HG02571 (cell line): ENCODE data around the gene TSC22D1.
"Not testable (repeated sequence)": the region's sequence is repeated elsewhere in the genome, so short reads cannot be mapped to it uniquely, and the experiment has no call there.

ENCODE experiments used
- ATAC-seq: cut with Tn5 transposase; IDR thresholded peaks from one replicate; pipeline ENCODE4 v1.9.1; 2021; ENCODE audit warnings: mild to moderate bottlenecking, moderate library complexity; ENCODE audit not compliant: unreplicated experiment

TSC22D1 gene

GRCh38 chr13:44507639-44508038, 68.5 kb downstream of the TSC22D1 start:
- no peak for ATAC-seq

GRCh38 chr13:44506719-44507118, 69.4 kb downstream of the TSC22D1 start:
- ATAC-seq: no peak

GRCh38 chr13:44506251-44506650, 69.9 kb downstream of the TSC22D1 start:
- no peak for ATAC-seq

DNA sequence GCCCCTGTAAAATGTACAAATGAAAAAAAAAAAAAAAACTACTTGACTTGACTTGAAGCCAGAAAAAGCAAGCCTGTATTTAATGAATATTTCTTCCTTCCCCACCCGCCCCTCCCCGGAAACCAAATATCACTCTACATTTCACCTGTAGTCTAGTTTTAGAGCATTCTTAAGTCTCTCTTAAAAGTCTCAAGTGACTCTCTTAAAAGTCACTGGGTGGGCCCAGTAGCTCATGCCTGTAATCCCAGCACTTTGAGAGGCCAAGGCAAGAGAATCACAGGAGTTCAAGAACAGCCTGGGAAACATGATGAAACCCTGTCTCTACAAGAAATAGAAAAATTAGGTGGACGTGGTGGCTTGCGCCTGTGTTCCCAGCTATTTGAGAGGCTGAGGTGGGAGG, 72.0 kb downstream of the TSC22D1 start:
- no peak for ATAC-seq

DNA sequence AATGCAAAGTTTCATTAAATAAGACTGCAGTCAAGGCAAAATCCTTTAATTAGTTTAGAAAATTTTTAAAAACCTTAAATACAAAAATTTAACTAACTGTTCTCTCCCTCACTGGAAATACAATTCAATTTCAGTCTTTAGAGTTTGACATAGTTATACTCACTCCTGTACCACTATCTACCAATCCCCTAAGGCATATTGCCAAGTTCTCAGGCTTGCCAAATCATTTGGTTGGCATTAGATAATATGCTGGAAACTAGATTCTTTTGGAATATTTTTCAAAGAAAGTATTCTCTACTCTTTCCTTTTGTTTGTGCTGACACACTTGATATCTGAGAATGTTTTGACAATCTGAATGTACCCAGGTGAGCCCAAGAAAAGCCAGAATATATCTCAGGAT, 77.2 kb downstream of the TSC22D1 start:
- ATAC-seq: no peak

DNA sequence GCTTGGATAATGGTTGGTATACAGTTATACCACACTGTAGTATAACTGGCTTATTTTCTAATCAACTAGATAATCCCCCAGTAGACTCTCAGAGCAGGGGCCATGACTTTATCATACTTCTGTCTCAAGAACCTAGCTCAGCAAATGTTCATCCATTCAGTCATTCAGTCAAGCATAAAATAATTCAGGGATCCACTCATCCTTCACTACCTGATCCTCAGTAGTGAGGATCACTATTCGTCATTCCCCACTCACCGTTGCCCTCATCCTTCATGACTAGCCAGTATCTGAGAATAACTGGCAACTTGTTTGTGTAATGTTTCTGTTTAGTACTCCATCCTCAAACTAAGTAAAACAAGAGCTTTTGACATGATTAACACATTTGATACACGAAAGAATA, 77.6 kb downstream of the TSC22D1 start:
- ATAC-seq: no peak

DNA sequence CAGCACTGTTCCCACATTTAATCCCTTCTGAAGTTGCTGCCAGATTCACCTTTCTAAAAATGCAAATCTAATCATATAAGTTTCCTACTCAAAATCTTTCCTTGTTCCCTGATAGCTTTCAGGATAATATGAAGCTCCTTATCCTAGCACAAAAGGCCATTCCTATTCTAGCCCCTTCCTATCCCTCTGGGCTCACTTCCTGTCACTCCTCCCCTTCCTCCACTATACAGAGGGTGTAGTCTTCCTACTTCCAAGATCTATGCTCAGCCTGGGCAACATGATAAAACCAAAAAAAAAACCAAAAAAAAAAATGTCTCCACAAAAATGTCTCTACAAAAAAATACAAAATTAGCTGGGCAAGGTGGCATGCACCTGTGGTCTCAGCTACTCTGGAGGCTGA, 78.3 kb downstream of the TSC22D1 start:
- ATAC-seq: no peak

GRCh38 chr13:44493213-44493812, 82.8 kb downstream of the TSC22D1 start:
- ATAC-seq: no peak

DNA sequence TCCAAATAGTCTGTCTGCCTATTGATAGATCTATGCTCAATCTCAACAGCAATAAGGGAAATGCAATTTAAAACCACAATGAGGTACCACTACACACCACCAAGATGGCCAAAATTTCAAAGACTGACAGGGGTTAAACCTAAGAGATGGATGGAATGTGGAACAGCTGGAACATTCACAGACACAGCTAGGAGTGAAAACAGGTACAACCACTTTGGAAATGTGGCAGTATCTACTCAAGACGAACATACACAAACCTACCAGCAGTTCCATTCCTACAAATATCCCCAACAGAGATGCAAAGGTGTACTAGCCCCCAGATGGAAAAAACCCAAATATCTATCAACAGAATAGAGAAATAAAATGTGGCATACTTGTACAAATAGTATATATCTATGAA, 86.4 kb downstream of the TSC22D1 start:
- ATAC-seq: no peak

DNA sequence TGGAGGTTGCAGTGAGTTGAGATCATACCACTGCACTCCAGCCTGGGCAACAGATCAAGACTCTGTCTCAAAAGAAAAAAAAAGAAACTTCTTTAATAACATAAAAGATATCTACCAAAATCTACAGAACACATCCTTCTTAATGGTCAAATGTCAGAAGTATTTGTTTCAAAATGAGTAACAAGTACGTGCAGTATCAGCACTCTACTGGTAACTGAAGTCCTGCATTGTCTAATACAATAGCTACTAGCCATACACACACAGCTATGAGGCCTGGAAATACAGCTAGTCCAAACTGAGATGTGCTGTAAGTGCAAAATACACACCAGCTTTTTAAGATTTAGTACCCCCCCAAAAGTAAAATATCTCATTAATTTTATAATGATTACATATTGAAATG, 88.1 kb downstream of the TSC22D1 start:
- no peak for ATAC-seq

DNA sequence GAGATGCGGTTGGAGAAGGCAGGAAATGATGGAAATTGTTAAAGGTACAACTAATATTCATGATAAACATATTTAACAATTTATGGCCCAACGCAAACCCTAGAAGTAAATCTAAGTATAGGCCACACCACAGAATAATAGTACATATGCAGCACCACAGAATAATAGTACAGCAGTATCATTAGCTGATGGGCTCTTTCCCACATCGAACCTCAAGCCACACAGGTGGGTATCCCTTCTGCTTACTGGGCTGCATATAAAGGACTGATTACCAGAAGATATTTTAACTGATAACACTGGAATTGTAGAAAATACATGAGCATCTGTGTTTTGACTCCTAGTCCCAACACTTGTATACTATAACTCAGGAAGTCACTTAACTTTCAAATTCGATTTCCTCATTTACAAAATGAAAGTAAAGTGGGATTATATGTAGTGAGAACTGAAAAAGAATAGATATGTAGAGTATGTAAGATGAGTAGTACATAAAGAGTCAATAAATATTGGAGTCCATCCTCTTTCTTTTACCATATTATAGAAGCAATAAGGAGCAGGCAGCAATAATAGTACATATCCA, 91.5 kb downstream of the TSC22D1 start:
- ATAC-seq: no peak

GRCh38 chr13:44474122-44474910, 101.8 kb downstream of the TSC22D1 start:
- ATAC-seq: no peak

DNA sequence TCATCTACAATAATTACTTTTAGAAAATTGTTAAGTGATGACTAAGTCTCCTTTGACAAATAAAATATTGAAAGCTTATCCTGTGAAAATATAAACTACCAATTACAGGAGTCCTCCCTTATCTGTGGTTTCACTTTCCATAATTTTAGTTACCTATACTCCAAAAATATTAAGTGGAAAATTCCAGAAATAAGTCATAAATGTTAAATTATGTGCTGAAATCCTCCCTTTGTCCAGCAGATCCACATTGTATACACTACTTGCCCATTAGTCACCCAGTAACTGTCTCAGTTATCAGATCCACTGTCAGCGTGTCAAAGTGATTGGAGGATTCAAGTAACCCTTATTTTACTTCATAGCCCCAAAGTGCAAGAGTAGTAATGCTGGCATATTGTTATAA, 104.4 kb downstream of the TSC22D1 start:
- ATAC-seq: no peak

GRCh38 chr13:44470638-44471562, 105.2 kb downstream of the TSC22D1 start:
- no peak for ATAC-seq

DNA sequence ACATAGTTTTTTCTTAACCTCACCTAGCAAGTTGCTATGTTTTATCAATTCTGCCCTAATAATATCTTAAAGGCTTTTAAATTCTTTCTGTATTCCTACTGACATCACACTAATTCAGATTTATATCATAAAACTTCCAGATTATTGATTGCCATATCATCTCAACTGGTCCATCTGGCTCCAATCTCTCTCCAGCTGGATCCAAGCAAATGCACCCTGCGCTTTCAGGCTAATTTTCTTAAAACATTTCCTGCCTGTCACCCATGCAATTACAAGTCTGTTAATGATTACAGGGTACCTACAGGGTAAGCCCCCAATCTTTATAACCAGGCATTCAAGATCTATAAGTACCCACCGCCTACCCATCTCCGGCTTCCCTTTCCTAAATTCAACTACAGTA, 107.3 kb downstream of the TSC22D1 start:
- no peak for ATAC-seq

GRCh38 chr13:44465318-44465717, 110.8 kb downstream of the TSC22D1 start:
- ATAC-seq: no peak

GRCh38 chr13:44464471-44464870, 111.7 kb downstream of the TSC22D1 start:
- no peak for ATAC-seq

GRCh38 chr13:44463759-44464158, 112.4 kb downstream of the TSC22D1 start:
- no peak for ATAC-seq

- ATAC-seq: no peak
Observed at GRCh38 chr13:44459674-44460073, 116.5 kb downstream of the TSC22D1 start.

GRCh38 chr13:44458313-44458975, 117.7 kb downstream of the TSC22D1 start:
- ATAC-seq: no peak

GRCh38 chr13:44456212-44456611, 119.9 kb downstream of the TSC22D1 start:
- not testable (repeated sequence) for ATAC-seq
